BJ (cell line): ENCODE results near the gene ADAMTS18. TPM values are rescaled to one million over a fixed set of nuclear protein-coding genes. Genes with fewer than 3 reads are reported as not detected.
"Not testable (repeated sequence)": the region's sequence is repeated elsewhere in the genome, so short reads cannot be mapped to it uniquely, and the experiment has no call there.

Source experiments
- CTCF ChIA-PET: fragments of 350-600 bp; formaldehyde crosslinking; extraction: SDS; loops from one replicate; lab custom pipeline; 2021; ENCODE audit warnings: antibody characterized with exemption, inconsistent platforms; lab: Yijun Ruan, JAX
- POLR2A ChIA-PET: fragments of 300-600 bp; sonication (Branson Sonifier 250); formaldehyde crosslinking; extraction: SDS; loops from one replicate; lab custom pipeline; 2021; ENCODE audit warnings: antibody characterized with exemption; lab: Charles Lee
- DNase-seq: peaks from one replicate; pipeline ENCODE4 v3.0.0-alpha.2; 2011; ENCODE audit warnings: low read depth
- H3K27me3 ChIP-seq: 2 replicates; pipeline ENCODE4 v1.6.0; 2011; ENCODE audit warnings: low read length; ENCODE audit not compliant: control insufficient read depth, insufficient read depth
- H3K36me3 ChIP-seq: 2 replicates; pipeline ENCODE4 v1.5.1; 2011; ENCODE audit warnings: low read length; ENCODE audit not compliant: control insufficient read depth, insufficient read depth
- H3K4me3 ChIP-seq: 2 replicates; pipeline ENCODE4 v1.5.1; 2011; ENCODE audit warnings: low read depth, mild to moderate bottlenecking, control low read depth, low read length
- polyA plus RNA-seq: library from polyadenylated mRNA; depleted of rRNA; stranded (reverse); fragments of >200 nt; gene quantifications from 2 replicates; pipeline ENCODE4 v1.2.3, GENCODE V29; 2011
- TF ChIP-seq, protein P1 (sequence below): IDR thresholded peaks from 2 replicates; pipeline ENCODE4 v1.5.1; 2011; ENCODE audit warnings: low read depth, mild to moderate bottlenecking, control low read depth, inconsistent platforms, low read length, moderate library complexity; ENCODE audit not compliant: insufficient read depth

ADAMTS18 gene
- polyA plus RNA-seq, 1 experiment, result not detected

DNA sequence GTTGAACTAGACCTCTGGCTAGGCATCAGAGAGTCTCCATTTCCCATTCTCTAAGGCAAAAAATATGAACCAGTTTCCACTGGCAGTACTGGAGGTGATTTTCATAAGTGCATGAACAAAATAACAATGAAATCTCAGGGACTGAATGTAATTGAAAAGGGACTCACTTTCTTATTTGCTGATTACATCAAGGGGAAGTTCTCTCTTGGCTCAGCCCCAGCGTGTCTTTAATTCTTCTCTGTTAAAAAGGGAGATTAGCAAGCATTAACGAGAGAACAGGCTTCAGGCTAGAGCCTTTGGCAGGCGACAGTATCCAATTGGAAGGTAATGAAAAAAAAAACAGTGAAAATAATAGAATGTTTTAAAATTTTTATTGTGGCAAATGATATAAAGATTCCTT, 34.0 kb upstream of the ADAMTS18 start:
- ChIA-PET CTCF (no interaction called here), POLR2A (no interaction called here)
- no peaks in the 10 kb centered on the region for H3K27me3 ChIP-seq
- no peak for DNase-seq
- TF ChIP-seq, protein P1, sequence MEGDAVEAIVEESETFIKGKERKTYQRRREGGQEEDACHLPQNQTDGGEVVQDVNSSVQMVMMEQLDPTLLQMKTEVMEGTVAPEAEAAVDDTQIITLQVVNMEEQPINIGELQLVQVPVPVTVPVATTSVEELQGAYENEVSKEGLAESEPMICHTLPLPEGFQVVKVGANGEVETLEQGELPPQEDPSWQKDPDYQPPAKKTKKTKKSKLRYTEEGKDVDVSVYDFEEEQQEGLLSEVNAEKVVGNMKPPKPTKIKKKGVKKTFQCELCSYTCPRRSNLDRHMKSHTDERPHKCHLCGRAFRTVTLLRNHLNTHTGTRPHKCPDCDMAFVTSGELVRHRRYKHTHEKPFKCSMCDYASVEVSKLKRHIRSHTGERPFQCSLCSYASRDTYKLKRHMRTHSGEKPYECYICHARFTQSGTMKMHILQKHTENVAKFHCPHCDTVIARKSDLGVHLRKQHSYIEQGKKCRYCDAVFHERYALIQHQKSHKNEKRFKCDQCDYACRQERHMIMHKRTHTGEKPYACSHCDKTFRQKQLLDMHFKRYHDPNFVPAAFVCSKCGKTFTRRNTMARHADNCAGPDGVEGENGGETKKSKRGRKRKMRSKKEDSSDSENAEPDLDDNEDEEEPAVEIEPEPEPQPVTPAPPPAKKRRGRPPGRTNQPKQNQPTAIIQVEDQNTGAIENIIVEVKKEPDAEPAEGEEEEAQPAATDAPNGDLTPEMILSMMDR, result no peak
- H3K36me3 ChIP-seq, result no peaks in the 10 kb centered on the region
- H3K4me3 ChIP-seq, result no peak overlapping the region

DNA sequence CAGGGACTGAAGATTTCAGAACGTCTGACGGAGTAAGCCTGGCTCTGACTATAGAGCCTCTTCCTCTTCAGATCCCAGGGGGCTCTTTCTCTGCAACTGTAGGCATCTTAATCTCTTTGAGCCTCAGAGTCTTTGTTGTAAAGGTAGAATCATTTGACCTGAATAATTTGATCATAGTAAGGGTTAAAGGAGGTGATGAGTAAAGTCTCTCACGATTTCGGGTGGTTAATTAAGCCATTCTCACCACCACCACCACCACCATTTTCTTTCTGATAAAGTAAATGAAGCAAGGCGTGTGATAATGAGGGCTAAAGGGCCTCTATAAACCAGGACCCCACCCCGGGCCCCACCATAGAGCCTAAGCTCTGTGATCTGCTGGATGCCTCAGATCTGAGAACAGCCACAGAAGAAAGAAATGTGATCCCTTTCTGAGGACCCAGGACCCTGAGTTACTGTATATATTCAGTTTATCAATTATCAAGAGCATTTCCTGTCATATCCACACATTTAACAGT, 33.0 kb upstream of the ADAMTS18 start:
- POLR2A ChIA-PET, result no interaction called here
- Histone ChIP-seq H3K27me3 (no peaks in the 10 kb centered on the region), H3K36me3 (no peaks in the 10 kb centered on the region), H3K4me3 (no peak overlapping the region)
- TF ChIP-seq, protein P1, result no peak
- CTCF ChIA-PET, result no interaction called here
- DNase-seq, result no peak

DNA sequence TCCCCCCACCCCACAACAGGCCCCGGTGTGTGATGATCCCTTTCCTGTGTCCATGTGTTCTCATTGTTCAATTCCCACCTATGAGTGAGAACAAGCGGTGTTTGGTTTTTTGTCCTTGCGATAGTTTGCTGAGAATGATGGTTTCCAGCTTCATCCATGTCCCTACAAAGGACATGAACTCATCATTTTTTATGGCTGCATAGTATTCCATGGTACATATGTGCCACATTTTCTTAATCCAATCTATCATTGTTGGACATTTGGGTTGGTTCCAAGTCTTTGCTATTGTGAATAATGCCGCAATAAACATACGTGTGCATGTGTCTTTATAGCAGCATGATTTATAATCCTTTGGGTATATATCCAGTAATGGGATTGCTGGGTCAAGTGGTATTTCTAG, 28.8 kb upstream of the ADAMTS18 start:
- H3K27me3 ChIP-seq, DNase-seq, H3K4me3 ChIP-seq, POLR2A ChIA-PET, H3K36me3 ChIP-seq, CTCF ChIA-PET: not testable (repeated sequence)

DNA sequence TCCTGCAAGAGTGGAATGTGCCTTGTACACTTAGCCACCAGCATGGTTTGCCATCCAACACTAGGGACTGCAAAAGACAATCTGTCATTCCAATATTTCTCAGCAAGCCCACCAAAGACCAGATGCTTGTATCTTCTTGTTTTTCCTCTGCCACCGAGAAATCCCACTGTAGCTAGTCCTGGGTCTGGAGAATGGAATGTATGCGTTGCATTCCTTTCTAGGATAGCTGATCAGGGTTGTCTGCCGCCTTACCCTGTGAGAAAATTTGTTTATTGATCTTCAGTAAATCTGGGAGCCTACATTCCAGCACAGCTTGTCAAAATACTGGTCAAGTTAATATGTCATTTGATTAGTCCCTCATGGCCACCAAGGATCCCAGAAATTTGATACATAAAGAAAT, 28.1 kb upstream of the ADAMTS18 start:
- TF ChIP-seq, protein P1, result no peak
- Histone ChIP-seq H3K4me3 (no peak overlapping the region), H3K27me3 (no peaks in the 10 kb centered on the region), H3K36me3 (no peaks in the 10 kb centered on the region)
- ChIA-PET POLR2A (no interaction called here), CTCF (no interaction called here)
- no peak for DNase-seq

DNA sequence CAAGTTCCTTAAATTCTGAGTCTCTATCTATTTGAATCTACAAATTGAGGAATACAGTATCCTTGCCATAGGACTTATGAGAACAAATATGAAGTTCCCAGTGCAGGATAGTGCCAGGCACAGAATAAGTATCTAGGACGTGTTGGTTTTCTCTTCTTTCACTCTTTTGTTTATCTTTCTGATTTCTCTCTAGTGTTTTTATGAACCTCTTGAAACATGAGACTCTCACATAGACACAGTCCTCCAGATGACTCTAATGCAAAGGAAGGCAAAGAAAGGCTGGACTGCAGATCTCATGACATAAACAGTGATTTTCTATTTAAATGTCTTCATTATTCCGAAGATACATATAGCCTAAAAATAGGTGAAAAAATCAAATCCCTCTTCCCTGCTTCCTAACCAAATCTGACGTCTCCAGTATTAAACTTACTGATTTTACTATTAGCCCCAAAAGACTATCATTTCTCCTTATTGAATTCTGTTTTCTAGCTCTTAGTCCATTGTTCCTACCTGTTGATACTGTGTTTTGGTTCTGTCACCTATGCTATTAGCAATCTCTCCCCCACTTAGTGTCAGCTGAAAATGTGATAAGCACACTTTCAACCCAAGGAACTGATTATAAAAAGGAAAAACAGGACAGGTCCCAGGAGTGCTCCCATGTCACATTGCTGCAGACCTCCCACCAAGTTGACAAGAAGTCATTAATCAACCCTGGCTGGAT, 24.9 kb upstream of the ADAMTS18 start:
- H3K36me3 ChIP-seq, result no peaks in the 10 kb centered on the region
- DNase-seq, result no peak
- TF ChIP-seq, protein P1, result no peak
- POLR2A ChIA-PET, result no interaction called here
- H3K4me3 ChIP-seq, result no peak overlapping the region
- CTCF ChIA-PET, result no interaction called here
- H3K27me3 ChIP-seq, result no peaks in the 10 kb centered on the region

DNA sequence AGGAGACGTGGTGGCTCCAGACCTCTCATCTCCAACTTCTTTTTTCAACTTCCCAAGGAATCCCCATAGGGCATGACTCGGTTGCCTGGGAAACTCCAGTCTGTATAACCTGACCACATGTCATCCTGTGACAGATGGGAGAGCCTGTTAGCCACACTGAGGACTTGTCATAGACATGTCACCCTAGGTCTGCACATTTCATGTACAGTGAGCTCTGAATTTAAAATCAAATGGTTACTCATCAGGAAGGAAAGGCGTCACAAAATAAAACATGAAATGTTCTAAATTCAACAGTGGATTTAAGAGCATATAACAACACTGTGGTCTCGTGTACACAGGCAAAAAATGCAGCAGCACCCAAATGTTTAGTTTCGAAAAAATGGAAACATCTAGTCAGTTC, 22.2 kb upstream of the ADAMTS18 start:
- H3K27me3 ChIP-seq, result no peaks in the 10 kb centered on the region
- H3K36me3 ChIP-seq, result no peaks in the 10 kb centered on the region
- TF ChIP-seq, protein P1, result no peak
- H3K4me3 ChIP-seq, result no peak overlapping the region
- ChIA-PET POLR2A (no interaction called here), CTCF (no interaction called here)
- no peak for DNase-seq
